RCC 7860 (cell line): ENCODE data around the gene DNAJB2.

Experiments
- DNase-seq: peaks from one replicate; pipeline ENCODE4 v3.0.0-alpha.2; 2015; ENCODE audit warnings: low spot score
- FAIRE-seq: peaks from 2 replicates; lab custom pipeline; 2012; peaks lifted over from hg19 to GRCh38; lab: Jason Lieb, UNC

The DNAJB2 gene

DNA sequence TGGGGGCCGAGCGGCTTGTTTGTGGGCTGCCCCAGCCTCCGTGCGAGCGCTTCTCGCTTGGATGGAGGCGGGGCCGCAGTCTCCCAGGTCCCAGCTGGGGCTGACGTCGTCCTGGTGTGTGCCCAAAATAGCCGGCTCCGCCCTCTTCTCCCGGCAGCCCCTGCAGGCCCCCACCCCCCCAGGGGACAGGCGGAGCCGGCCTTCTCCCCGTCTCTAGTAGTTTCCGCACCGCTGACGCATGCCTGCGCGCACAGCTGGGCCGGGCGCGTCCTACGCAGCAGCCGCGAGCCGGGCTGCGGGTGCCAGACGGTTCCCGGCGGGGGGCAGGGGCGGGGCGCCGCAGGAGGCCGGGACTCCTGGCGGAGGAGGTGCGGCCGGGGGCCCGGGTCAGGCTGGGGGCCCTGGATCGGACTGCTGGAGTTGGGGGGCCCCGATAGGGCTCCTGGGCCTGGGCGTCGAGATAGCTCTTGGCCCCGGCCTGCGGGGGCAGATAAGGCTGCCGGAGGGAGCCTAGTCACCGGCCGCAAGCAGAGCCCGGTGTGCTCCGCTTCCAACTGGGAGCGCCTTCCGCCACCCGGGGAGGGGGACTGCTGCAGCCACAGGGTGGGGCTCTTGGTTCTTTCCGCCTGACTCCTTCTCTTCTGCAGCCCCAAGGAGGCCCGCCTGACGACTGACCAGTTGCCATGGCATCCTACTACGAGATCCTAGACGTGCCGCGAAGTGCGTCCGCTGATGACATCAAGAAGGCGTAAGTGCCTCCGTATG is at the start of gene DNAJB2:
Gene DNAJB2 (plus strand): TSS at position 216 of the 765 bp plus-strand sequence. CDS start 468 bp downstream, at position 684.
- FAIRE-seq (no peak), DNase-seq (peak; percentile 99)

DNA sequence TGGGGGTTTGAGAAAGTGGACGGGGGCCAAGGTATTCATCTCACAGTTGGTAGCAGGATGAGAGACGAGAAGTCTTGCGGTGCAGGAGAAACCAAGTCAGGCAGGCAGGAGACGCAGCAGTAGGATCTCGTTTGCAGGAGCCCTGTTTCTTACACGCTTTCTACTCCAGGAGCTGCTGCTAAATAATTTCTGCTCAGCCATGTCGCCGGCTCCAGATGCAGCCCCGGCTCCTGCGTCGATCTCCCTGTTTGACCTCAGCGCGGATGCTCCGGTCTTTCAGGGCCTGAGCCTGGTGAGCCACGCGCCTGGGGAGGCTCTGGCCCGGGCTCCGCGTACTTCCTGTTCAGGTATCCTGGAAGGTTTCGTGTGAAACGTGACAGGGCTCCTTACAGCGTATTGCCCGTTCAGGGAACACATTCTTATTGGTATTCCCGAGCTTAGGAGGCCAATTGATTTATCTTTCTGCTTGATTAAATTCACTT is 49.1 kb upstream of the DNAJB2 start:
- DNase-seq (peak; percentile 46), FAIRE-seq (no peak)

DNA sequence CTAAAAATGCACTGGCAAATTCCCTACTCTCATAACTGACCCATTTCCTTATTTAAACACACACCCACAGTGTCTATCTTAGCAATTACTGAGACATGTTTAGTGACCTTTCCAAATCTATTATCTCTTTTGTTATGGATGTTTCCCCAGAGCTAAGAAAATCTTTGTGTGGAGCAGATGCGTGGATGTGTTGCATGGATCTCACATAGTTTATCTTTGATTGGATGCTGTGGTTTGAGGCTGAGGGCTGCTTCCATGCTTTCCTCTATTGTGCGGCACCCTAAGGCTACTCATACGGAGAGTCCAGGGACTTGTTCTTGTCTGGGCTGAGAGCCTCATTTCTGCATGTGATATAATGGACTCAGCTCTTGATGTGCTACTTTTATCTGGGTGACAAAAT is 44.8 kb upstream of the DNAJB2 start:
- DNase-seq (no peak), FAIRE-seq (no peak)

DNA sequence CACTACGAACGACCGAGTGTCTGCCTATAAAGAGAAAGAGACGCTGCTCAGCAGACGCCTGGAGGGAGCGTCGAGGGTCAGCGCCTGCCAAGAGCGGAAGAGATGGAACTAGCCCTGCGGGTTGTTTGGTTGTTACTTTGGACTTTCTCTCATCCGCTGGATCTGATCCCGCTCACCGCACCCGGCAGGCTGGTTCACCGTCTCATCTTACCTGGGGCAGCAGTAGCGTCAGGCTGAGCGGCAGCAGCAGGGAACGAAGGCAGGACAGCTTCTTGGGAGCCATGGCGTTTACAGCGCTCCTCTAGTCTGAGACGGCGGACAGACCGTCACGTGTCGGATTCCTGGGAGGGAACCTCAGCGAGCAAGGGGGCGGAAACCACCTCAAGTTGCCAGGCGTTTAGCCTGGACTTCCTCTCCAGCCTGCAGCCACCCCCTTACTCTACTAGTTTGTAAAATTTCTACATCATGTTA is 35.8 kb upstream of the DNAJB2 start:
- DNase-seq (no peak), FAIRE-seq (no peak)

DNA sequence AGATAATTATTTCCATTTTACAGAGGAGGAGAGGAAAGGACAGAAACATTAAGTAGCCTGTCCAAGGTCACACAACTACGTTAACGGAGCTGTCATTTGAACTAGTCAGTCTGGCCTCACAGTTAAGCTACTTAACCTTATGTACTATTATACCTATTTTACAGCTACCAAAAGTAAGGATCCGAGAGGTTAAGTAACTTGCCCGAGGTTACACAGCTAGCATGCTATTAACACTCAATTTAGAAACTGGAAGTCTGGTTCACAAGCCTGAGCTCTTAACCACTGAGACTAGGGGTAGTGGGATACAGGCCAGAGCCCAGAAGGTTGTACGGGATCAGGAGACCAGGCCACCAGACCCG is 34.4 kb upstream of the DNAJB2 start:
- FAIRE-seq (no peak), DNase-seq (no peak)

DNA sequence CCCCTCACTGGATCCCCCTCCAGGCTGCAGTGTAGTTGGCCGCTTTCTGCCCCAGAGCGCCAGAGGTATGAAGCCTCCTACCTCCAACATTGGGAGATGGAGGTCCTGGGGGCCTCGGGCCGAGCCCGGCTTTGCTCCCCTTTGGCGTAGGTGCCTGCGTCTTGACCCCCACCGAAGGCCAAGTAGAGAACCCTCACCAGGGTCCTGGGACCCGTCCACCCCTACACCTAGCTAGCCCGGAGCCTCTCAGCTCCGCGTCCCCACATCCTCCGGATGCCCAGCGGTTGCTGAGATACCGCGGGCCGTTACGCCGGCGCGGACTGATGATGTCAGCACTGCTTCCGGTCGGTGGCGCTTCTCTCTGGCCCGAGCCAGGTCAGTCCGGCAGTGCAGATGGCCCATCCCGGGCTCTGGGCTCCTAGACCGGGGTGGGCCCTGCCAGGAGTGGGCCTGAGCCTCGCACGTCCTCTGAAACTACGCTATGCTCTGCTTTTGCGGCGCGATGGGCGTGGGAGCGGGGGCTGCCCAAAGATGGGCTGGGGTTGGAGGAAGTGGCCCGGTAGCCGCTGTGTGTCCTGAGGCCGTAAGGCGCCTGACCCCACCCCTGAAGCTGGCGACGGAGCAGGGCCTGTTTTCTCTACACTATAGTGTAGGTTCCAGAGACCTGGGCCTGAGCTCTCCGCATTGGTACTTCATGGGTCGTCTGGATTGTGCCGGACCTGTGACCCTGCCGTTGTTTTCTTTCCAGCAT is 33.8 kb upstream of the DNAJB2 start, which contains the start of the genes GLB1L and STK16:
Gene GLB1L (minus strand): TSS at position 297 of the 751 bp plus-strand sequence. CDS start 1,871 bp downstream, outside the sequence.
Gene STK16 (plus strand): TSS at position 332 of the 751 bp plus-strand sequence. CDS start 521 bp downstream, outside the sequence.
- DNase-seq: peak; percentile 84
- no peak for FAIRE-seq

DNA sequence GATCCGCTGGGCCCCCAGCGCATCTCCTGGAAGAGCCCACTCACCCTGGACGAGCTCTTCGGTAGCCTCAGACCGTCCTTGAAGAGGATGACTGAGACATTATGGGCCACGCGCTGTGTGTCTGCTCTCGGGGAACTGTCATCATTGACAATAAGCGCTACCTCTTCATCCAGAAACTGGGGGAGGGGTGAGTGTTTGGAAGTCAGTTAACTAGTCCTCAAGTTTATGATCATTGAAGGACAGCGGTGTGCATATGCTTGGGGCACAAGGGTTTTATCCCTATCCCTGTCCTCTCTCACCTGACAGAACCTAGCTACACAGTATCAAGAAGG is 33.3 kb upstream of the DNAJB2 start:
- no peak for DNase-seq
- FAIRE-seq: no peak

DNA sequence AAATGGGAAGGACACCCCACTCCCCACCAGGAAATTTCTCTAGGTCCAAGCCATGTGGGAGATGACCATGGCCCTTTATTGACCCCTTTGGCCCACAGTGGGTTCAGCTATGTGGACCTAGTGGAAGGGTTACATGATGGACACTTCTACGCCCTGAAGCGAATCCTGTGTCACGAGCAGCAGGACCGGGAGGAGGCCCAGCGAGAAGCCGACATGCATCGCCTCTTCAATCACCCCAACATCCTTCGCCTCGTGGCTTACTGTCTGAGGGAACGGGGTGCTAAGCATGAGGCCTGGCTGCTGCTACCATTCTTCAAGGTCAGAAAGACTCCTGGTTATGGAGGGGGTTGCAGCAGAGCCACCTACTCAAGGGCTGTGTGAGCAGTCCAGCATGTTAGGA is 32.6 kb upstream of the DNAJB2 start:
- DNase-seq (no peak), FAIRE-seq (no peak)

DNA sequence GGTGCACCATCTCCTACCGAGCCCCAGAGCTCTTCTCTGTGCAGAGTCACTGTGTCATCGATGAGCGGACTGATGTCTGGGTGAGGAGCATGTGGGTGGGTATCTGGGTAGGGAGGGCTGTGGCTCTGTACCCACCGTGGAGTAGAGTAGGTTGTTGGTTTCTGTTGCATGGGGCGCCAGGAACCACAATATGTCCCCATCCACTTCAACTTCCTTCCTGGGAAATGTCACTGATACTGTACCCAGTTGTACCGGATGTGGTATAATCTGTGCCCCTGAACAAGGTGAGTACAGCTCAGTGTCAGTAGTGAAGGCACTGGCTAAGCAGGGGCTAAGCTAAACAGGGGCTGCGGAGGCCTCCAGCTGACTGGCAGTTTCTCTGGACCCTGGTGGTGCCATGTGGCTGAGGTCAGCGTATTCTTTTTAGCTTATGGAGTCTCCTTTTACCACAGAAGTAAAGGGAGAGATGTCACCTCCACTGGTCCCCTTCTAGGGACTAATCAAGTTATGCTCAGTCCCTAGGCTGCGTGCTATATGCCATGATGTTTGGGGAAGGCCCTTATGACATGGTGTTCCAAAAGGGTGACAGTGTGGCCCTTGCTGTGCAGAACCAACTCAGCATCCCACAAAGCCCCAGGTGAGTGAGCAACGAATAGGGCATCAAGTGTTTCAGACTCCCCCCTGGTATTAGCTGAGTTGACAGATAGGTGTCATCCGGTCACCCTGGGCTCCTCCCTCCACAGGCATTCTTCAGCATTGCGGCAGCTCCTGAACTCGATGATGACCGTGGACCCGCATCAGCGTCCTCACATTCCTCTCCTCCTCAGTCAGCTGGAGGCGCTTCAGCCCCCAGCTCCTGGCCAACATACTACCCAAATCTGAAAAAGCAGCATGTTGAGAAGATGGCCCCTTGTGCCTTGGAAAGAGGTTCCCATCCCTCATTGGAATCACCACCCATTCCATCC is 31.2 kb upstream of the DNAJB2 start:
- no peak for DNase-seq
- FAIRE-seq: no peak

DNA sequence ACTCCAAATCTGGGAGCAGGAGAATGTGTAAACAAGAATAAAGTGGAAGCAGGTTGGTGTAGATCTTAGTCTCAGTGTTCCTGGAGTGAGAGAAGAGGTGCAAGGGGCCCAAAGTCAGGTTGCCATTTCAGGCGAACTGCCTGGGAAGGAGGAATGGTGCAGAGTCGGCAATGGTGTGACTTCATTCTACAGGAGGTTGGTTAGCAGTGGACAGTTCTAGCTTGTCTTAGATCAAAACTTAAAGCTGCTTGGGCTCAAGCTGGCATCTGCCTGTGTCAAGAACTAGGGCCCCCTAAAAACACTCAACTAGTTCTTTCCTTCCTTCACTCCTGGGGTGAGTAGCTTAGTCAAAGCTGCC is 30.3 kb upstream of the DNAJB2 start:
- DNase-seq: no peak
- no peak for FAIRE-seq

DNA sequence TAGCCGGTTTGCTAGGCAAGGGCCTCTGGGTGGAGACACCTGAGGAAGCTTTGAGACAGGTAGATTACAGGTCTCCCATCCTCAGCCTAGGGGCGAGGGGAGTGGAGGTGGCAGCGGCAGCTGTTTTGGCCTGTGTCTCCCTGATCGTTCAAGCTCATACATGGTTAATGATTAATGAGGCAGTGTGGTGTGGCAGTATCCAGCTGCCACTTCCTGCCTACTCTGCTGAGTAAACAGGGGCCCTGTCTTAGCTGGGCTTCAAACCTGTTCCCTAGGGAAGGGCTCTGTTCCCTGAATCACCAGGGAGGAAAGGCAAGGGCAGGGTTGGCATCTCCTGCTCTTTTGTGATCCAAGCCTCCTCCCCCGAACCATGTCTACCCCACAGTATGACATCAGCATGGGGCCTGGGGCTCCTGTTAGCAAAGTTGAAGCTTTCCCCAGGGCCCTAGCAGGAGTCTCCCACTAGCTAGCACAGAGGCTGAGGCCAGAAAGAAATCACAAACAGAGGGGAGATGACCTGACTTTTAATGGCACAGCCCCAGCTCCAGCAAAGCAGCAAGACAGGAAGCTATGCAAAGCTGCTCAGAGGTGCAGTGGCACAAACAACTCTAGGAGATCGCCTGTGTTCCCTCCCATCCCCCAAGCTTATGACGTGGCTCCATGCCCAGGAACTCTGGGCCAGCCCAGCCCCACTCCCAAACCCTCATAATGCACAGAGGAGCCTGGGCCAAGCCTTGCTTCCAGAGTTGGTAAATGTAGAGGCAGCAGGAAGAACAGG is 29.8 kb upstream of the DNAJB2 start:
- FAIRE-seq (peak; percentile 89), DNase-seq (peak; percentile 97)

DNA sequence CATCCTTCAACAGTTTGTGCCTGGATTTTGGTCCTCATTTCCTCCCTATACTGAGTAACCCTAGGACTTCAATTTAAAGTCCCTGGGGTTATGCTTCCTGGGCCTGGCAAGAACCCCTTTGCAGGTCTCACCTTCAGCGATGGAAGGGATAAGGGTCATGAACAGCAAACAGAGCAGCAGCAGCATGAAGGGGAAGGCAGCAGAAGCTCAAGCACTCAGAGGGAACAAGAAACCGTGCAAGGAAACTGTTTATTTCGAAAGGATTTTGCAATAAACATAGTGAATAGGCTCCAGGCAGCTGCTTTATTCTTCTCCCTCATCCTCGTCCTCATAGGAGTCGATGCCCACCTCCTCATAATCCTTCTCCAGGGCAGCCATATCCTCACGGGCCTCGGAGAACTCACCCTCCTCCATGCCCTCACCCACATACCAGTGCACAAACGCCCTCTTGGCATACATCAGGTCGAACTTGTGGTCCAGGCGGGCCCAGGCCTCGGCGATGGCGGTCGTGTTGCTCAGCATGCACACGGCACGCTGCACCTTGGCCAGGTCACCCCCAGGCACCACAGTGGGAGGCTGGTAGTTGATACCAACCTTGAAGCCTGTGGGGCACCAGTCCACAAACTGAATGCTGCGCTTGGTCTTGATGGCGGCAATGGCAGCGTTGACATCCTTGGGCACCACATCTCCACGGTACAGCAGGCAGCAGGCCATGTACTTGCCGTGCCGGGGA is 29.0 kb upstream of the DNAJB2 start:
- DNase-seq (no peak), FAIRE-seq (no peak)

DNA sequence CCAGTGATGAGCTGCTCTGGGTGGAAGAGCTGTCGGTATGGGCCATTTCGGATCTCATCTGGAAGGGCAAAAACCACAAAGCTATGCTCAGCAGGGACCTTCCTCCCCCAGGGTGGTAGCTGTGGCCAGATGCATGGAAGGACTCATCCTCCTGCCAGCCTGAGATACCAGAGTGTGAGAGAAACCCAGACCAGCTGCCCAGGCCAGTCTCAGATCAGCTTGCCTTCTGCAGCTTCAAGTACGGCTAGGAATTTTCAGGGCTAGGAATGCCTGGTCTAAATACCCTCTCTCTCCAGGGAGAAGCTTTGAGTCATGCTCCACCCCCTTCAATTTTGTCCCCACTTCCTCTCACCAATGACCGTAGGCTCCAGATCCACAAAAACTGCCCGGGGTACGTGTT is 27.5 kb upstream of the DNAJB2 start:
- DNase-seq: peak; percentile 69
- peak; percentile 70 for FAIRE-seq

DNA sequence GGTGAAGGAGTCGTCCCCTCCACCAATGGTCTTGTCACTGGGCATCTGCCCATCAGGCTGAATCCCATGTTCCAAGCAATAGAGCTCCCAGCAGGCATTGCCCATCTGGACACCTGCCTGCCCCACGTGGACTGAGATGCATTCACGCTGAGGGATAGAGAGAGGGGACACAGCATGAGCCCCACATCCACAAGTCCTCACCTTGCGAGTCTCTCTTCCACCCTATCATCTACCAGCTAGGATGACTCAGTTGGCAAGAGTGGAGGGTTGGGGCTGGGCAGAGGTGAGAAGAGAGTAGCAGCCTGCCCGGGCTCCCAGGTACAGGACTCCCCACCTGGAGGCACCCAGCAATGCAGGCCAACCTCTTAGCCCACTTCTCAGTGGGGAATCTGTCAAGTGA is 27.1 kb upstream of the DNAJB2 start:
- peak; percentile 29 for DNase-seq
- no peak for FAIRE-seq

DNA sequence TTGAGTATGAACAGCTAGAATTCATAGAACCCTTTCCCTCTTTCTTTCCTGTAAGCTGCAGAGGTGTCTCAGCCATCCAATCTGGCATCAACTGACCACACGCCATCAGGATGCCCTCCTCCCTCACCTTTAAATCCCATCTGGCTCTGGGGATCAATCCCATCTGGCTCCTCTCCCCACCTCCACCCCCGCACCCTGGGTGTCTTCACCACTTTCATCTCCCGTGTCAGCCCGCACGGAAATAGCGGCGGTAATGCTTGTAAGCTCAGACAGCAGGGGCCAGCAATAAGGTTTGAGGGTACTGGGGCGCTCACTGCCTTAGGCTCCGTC is 26.6 kb upstream of the DNAJB2 start:
- FAIRE-seq: no peak
- no peak for DNase-seq

DNA sequence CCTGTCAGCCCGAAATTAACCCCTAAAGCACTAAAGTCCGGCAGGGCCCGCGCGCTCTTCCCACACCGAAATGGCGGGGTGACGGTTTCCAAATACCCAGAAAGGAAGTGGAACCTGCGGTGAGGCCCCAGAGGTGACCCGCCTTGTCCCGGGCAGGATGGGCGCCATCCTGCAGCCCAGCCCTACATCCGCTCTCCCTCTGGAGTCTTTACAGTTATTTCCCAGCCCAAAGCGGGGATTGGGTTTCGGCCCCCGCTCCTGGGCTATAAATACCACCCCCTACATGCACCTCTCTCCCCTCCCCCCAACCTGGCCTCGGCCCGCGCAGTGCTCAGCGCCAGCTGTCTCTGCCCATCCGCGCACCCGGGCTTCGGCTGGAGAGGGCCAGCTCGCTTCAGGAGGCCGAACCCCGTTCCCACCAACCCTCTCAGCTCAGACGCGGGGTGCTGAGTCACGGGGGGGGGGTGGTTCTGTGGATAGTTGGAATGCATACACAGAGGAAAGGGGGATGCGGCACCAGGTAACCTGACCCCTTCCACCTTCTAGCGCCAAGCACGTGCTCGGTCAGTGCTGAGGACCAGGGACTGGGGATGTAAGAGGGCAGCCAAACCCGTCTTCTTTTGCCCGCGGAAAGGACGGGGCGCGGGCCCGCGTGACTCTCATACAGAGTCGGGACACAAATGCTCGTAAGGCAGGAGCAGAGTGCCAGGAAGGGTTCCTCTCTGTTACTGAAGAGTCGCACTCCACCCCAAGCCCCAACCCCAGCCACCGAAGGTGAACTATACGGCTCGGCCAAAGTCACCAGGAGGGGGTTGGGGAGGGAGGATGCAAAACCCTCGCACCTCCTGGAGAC is 26.0 kb upstream of the DNAJB2 start, which contains the start of gene TUBA4B:
Gene TUBA4B (plus strand): TSS at position 344 of the 853 bp plus-strand sequence. CDS start 165 bp downstream, at position 509.
- no peak for FAIRE-seq
- DNase-seq: peak; percentile 39

DNA sequence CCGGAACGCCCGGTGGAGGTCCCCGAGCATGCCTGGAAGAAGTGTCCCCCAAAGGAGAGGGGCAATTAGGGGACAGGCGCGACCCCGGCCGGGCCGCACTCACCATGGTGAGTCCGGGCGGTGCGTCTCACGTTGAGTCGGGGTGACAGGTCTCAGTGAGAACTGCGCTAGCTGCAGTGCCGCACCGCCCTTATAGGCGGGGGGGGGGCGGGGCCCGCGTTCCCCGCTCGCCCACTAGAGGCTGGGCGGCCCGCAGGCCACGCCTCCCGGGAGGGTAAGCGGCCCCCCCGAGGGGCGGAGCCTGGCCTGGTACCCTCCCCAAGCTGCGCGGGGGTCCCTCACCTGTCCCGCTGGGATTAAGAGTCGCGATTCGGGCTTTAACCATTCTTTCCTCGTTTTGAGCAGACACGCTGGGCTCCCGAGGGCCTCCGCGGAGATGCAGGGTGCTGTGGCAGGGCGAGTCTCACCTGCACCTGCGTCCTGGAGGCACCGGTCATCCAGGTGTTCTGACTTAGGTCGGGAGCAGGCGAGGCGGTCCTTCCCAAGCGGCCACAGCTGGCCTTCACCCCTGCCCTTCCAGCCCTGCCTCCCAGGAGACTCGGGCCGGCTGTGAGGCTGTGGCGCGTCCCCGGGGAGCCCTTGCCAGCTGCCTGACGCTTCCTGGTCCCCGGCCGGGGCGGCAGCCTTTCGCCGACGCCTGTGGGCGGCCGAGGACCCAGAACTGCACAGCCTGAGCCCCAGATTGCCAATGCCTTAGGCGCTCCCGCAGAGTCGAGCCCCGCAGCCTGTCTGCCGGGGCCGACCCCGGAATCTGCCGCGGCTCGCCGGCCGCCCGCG is 25.2 kb upstream of the DNAJB2 start, which contains the start of gene TUBA4A:
Gene TUBA4A (minus strand): TSS at position 166 of the 837 bp plus-strand sequence. CDS start 60 bp downstream, at position 106.
- FAIRE-seq (no peak), DNase-seq (peak; percentile 56)
